Suprapubic skin (tissue), 4 donors: ENCODE results near the gene EIF4G3. TPM values are rescaled to one million over a fixed set of nuclear protein-coding genes. Genes with fewer than 3 reads are reported as not detected.
"Not testable (repeated sequence)": the region's sequence is repeated elsewhere in the genome, so short reads cannot be mapped to it uniquely, and the experiment has no call there.

Experiments used
- DNase-seq, 2 donors: peaks; one replicate each; pipeline ENCODE4 v3.0.0-alpha.2; 2019; ENCODE audit warnings: low spot score in 2 of 2
- H3K27ac ChIP-seq: fragments of 200-600 bp; sonication (generic); one replicate; pipeline ENCODE4 v1.5.1; 2019
- H3K27me3 ChIP-seq: fragments of 200-600 bp; sonication (generic); one replicate; pipeline ENCODE4 v1.5.1; 2019
- H3K36me3 ChIP-seq: fragments of 200-600 bp; sonication (generic); one replicate; pipeline ENCODE4 v1.5.1; 2019
- H3K4me1 ChIP-seq: fragments of 200-600 bp; sonication (generic); one replicate; pipeline ENCODE4 v1.5.1; 2019
- H3K4me3 ChIP-seq: fragments of 200-600 bp; sonication (generic); one replicate; pipeline ENCODE4 v1.5.1; 2019; ENCODE audit warnings: mild to moderate bottlenecking
- H3K9me3 ChIP-seq: fragments of 200-600 bp; sonication (generic); one replicate; pipeline ENCODE4 v1.5.1; 2019
- EP300 ChIP-seq: sonication (generic); formaldehyde crosslinking; IDR thresholded peaks from one replicate; pipeline ENCODE4 v1.6.1; 2017; ENCODE audit warnings: antibody characterized with exemption
- POLR2A ChIP-seq, 2 donors: fragments of 450-650 bp; IDR thresholded peaks; one replicate each; pipeline ENCODE4 v1.6.1; 2017; ENCODE audit warnings: antibody characterized with exemption in 2 of 2, mild to moderate bottlenecking in 2 of 2, moderate library complexity in 2 of 2
- POLR2AphosphoS5 ChIP-seq, 3 donors: sonication (generic); formaldehyde crosslinking; IDR thresholded peaks; one replicate each; pipeline ENCODE4 v1.6.1; 2017; ENCODE audit warnings: antibody characterized with exemption in 3 of 3
- WGBS: methylation state at CpG from one replicate; pipeline ENCODE4 v1.1.5; 2018; 5-methylcytosine and 5-hydroxymethylcytosine counted together
- total RNA-seq, 4 donors: library from RNA; depleted of rRNA; stranded (reverse); fragments of >200 nt; gene quantifications; one replicate each; pipeline ENCODE4 v1.1.0, GENCODE V29; 2016
- TF ChIP-seq, protein P1 (sequence below), 2 donors: fragments of 200-600 bp in 1 of 2; fragments of 450-650 bp in 1 of 2; sonication (generic) in 1 of 2; IDR thresholded peaks; one replicate each; pipeline ENCODE4 v1.5.1; 2016 to 2019; ENCODE audit warnings: antibody characterized with exemption in 2 of 2, mild to moderate bottlenecking in 1 of 2, moderate library complexity in 1 of 2

EIF4G3 gene
- total RNA-seq, 4 donors from 2014 or later: 32.9 to 40.6 (median 39.5) TPM

DNA sequence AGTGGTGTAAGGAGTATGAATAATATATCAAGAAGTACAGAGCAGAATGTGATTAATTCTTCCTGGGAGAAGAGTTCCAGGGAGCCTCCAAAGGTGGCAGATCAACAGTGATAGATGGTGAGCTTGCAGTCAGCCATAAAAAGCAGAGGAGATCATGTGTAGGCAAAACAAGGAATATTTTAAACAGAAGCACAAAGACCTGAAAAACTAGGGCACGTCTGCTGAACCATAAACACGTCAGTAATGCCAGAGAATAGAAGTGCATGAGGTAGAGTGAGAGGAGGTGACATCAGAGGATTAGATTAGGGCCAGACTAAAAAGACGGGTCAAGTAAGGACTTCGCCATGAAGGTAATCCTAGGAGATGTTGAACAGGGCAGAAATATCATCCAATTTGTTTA is 151.8 kb downstream of the EIF4G3 start:
- Histone ChIP-seq H3K36me3 (no peaks in the 10 kb centered on the region), H3K4me1 (peaks cover 20% of the 10 kb centered on the region), H3K27me3 (no peaks in the 10 kb centered on the region), H3K4me3 (no peak overlapping the region), H3K9me3 (no peaks in the 10 kb centered on the region), H3K27ac (no peak overlapping the region)
- TF ChIP-seq POLR2A (IDR thresholded peaks at IDR 0.05): no peak
- TF ChIP-seq, protein P1, sequence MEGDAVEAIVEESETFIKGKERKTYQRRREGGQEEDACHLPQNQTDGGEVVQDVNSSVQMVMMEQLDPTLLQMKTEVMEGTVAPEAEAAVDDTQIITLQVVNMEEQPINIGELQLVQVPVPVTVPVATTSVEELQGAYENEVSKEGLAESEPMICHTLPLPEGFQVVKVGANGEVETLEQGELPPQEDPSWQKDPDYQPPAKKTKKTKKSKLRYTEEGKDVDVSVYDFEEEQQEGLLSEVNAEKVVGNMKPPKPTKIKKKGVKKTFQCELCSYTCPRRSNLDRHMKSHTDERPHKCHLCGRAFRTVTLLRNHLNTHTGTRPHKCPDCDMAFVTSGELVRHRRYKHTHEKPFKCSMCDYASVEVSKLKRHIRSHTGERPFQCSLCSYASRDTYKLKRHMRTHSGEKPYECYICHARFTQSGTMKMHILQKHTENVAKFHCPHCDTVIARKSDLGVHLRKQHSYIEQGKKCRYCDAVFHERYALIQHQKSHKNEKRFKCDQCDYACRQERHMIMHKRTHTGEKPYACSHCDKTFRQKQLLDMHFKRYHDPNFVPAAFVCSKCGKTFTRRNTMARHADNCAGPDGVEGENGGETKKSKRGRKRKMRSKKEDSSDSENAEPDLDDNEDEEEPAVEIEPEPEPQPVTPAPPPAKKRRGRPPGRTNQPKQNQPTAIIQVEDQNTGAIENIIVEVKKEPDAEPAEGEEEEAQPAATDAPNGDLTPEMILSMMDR (IDR thresholded peaks at IDR 0.05): no peak
- no peak for TF ChIP-seq POLR2AphosphoS5 (IDR thresholded peaks at IDR 0.05)
- TF ChIP-seq EP300: no peak
- WGBS: 87% methylated on average over 4 of the region's 4 CpGs
- no peak for DNase-seq

DNA sequence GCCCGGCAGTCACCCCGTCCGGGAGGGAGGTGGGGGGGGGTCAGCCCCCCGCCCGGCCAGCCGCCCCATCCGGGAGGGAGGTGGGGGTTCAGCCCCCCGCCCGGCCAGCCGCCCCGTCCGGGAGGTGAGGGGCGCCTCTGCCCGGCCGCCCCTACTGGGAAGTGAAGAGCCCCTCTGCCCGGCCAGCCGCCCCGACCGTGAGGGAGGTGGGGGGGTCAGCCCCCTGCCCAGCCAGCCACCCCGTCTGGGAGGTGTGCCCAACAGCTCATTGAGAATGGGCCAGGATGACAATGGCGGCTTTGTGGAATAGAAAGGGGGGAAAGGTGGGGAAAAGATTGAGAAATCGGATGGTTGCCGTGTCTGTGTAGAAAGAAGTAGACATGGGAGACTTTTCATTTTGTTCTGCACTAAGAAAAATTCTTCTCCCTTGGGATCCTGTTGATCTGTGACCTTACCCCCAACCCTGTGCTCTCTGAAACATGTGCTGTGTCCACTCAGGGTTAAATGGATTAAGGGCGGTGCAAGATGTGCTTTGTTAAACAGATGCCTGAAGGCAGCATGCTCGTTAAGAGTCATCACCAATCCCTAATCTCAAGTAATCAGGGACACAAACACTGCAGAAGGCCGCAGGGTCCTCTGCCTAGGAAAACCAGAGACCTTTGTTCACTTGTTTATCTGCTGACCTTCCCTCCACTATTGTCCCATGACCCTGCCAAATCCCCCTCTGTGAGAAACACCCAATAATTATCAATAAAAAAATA is 152.4 kb downstream of the EIF4G3 start:
- H3K27ac ChIP-seq, DNase-seq, H3K9me3 ChIP-seq, H3K27me3 ChIP-seq, H3K36me3 ChIP-seq, H3K4me3 ChIP-seq: not testable (repeated sequence)
- peaks cover 20% of the 10 kb centered on the region for H3K4me1 ChIP-seq
- WGBS: 69% methylated on average over 7 of the region's 26 CpGs

- no peak for DNase-seq
- peak; percentile 36 for TF ChIP-seq EP300
- TF ChIP-seq POLR2AphosphoS5 (IDR thresholded peaks at IDR 0.05): peak in 1 of 3 donors; percentile 27
- no peak for TF ChIP-seq POLR2A (IDR thresholded peaks at IDR 0.05)
- TF ChIP-seq, protein P1 (IDR thresholded peaks at IDR 0.05): no peak
- H3K36me3 ChIP-seq: no peaks in the 10 kb centered on the region
- 16% methylated on average over 6 of the region's 6 CpGs for WGBS
- peaks cover 20% of the 10 kb centered on the region for H3K4me1 ChIP-seq
- peak overlapping the region; percentile 30 for H3K4me3 ChIP-seq
- no peaks in the 10 kb centered on the region for H3K27me3 ChIP-seq
- H3K9me3 ChIP-seq: no peaks in the 10 kb centered on the region
- peak overlapping the region; percentile 78 for H3K27ac ChIP-seq
Observed at GRCh38 chr1:21022279-21023040, 154.2 kb downstream of the EIF4G3 start.

GRCh38 chr1:21021311-21021710 is 155.4 kb downstream of the EIF4G3 start:
- Histone ChIP-seq H3K9me3 (no peaks in the 10 kb centered on the region), H3K4me1 (peaks cover 20% of the 10 kb centered on the region), H3K27ac (peak overlapping the region; percentile 78), H3K36me3 (no peaks in the 10 kb centered on the region), H3K4me3 (no peak overlapping the region), H3K27me3 (no peaks in the 10 kb centered on the region)
- no peak for DNase-seq
- no peak for TF ChIP-seq POLR2A (IDR thresholded peaks at IDR 0.05)
- TF ChIP-seq EP300: no peak
- no peak for TF ChIP-seq POLR2AphosphoS5 (IDR thresholded peaks at IDR 0.05)
- TF ChIP-seq, protein P1 (IDR thresholded peaks at IDR 0.05): no peak
- 94% methylated on average over 4 of the region's 4 CpGs for WGBS

DNA sequence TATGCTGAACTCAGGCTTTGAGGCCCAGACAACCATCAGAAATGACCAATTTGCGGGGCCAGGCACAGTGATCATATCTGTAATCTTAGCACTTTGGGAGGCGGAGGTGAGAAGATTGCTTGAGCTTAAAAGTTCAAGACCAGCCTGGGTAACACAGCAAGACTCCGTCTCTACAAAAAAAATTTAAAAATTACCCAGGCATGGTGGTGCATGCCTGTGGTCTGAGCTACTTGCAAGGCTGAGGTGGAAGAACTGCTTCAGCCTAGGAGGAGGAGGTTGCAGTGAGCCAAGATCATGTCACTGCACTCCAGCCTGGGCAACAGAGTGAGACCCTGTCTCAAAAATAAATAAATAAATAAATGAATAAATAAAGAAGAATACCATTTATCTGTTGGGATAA is 156.5 kb downstream of the EIF4G3 start:
- H3K27ac ChIP-seq: no peak overlapping the region
- H3K36me3 ChIP-seq: no peaks in the 10 kb centered on the region
- H3K9me3 ChIP-seq: no peaks in the 10 kb centered on the region
- no peak overlapping the region for H3K4me3 ChIP-seq
- TF ChIP-seq, protein P1 (IDR thresholded peaks at IDR 0.05): no peak
- no peak for TF ChIP-seq POLR2A (IDR thresholded peaks at IDR 0.05)
- TF ChIP-seq POLR2AphosphoS5 (IDR thresholded peaks at IDR 0.05): no peak
- TF ChIP-seq EP300: no peak
- WGBS: 97% methylated on average over 3 of the region's 3 CpGs
- peaks cover 20% of the 10 kb centered on the region for H3K4me1 ChIP-seq
- no peak for DNase-seq
- no peaks in the 10 kb centered on the region for H3K27me3 ChIP-seq
